Activated B cell treated with CpG ODN at 0.5 μM for 24 hours (primary cell): ENCODE results near the gene MT1H. TPM values are rescaled to one million over a fixed set of nuclear protein-coding genes. Genes with fewer than 3 reads are reported as not detected.
"Not testable (repeated sequence)": the region's sequence is repeated elsewhere in the genome, so short reads cannot be mapped to it uniquely, and the experiment has no call there.

ENCODE experiments used
- ATAC-seq: fragments of 200-7000 bp; cut with Tn5 transposase; one replicate; pipeline ENCODE4 v1.10.0; 2021; ENCODE audit warnings: low read depth, mild to moderate bottlenecking, moderate library complexity
- CTCF ChIA-PET: fragments of 350-600 bp; sonication (Branson Sonifier 250); formaldehyde crosslinking; loops from one replicate; lab custom pipeline; 2021; ENCODE audit warnings: antibody characterized with exemption; lab: Charles Lee
- POLR2A ChIA-PET: fragments of 350-600 bp; sonication (Branson Sonifier 250); formaldehyde crosslinking; loops from one replicate; lab custom pipeline; 2021; ENCODE audit warnings: antibody characterized with exemption; lab: Charles Lee
- DNase-seq: peaks from one replicate; pipeline ENCODE4 v3.0.0; 2022
- H3K27ac Mint-ChIP-seq: one replicate; pipeline ENCODE4 v1.8.0; 2020; ENCODE audit warnings: mixed read lengths
- H3K27me3 Mint-ChIP-seq: one replicate; pipeline ENCODE4 v1.8.0; 2021; ENCODE audit warnings: mixed read lengths
- H3K36me3 Mint-ChIP-seq: one replicate; pipeline ENCODE4 v1.8.0; 2021; ENCODE audit warnings: low read depth, mixed read lengths
- H3K4me1 Mint-ChIP-seq: one replicate; pipeline ENCODE4 v1.8.0; 2021; ENCODE audit warnings: mixed read lengths
- H3K4me3 Mint-ChIP-seq: one replicate; pipeline ENCODE4 v1.8.0; 2020; ENCODE audit warnings: mild to moderate bottlenecking, mixed read lengths
- H3K9me3 Mint-ChIP-seq: one replicate; pipeline ENCODE4 v1.8.0; 2020; ENCODE audit warnings: mixed read lengths
- intact Hi-C: fragments of 100-400 bp; cut with micrococcal nuclease; formaldehyde crosslinking; loops from one replicate; pipeline ENCODE4 v1.15.1; 2024
- total RNA-seq: library from RNA; stranded (reverse); gene quantifications from 2 replicates; pipeline ENCODE4 v1.2.3, GENCODE V29; 2022
- TF ChIP-seq, protein P1 (sequence below): fragments of 200-600 bp; IDR thresholded peaks from one replicate; pipeline ENCODE4 v1.8.0; 2022; ENCODE audit warnings: antibody characterized with exemption, mild to moderate bottlenecking

MT1H gene
- total RNA-seq, 1 donor from 2014 or later, result 1.3 TPM

DNA sequence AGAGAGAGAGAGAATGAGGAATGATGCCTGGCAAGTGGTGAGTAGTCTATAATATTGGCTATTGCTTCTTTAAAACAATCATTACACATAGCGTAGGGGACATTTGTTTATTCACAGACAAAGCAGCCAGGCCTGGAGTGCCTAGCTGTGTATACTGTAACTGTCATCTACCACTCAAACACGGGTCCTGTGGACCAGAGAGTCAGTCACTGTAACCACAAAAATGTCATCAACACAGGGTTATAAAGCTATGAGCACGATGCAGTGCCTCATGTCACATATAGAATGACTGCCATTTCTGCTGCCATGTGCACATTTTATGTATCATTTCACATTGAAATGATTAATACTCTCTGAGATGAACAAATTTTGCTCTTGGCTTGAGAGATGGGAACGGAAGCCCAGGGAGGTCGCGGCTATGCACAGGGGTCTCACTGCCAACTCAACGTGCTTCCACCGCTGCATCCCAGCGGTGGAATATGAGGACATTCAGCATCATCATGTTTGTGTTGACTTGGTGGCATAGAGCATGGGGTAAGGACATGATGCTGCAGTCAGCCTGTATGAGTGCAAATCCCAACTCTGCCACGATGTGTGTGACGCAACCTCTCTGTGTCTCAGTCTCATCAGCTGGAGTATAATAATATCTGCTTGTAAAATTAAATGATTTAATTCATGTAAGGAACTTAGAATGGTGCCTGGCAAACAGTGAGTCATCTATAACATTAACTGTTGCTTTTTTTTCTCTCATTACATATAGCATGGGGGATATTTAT lies 3.3 kb downstream of the MT1H start:
- no peaks in the 10 kb centered on the region for H3K36me3 Mint-ChIP-seq
- TF ChIP-seq, protein P1, sequence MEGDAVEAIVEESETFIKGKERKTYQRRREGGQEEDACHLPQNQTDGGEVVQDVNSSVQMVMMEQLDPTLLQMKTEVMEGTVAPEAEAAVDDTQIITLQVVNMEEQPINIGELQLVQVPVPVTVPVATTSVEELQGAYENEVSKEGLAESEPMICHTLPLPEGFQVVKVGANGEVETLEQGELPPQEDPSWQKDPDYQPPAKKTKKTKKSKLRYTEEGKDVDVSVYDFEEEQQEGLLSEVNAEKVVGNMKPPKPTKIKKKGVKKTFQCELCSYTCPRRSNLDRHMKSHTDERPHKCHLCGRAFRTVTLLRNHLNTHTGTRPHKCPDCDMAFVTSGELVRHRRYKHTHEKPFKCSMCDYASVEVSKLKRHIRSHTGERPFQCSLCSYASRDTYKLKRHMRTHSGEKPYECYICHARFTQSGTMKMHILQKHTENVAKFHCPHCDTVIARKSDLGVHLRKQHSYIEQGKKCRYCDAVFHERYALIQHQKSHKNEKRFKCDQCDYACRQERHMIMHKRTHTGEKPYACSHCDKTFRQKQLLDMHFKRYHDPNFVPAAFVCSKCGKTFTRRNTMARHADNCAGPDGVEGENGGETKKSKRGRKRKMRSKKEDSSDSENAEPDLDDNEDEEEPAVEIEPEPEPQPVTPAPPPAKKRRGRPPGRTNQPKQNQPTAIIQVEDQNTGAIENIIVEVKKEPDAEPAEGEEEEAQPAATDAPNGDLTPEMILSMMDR, result no peak
- no peak for DNase-seq
- peaks cover 66% of the 10 kb centered on the region for H3K27me3 Mint-ChIP-seq
- intact Hi-C loops, result loop anchor here (5.0 kb wide), 1 partner anchor 41 kb away; the partner anchor contains the start of gene MT1M
- POLR2A ChIA-PET, result no interaction called here
- ATAC-seq, result no peak
- no peaks in the 10 kb centered on the region for H3K9me3 Mint-ChIP-seq
- no peak overlapping the region for H3K27ac Mint-ChIP-seq
- CTCF ChIA-PET, result interaction anchor here (1.1 to 1.4 kb wide), 3 partner anchors 29 to 160 kb away, joined by 4 to 11 read pairs (median 4); no protein-coding TSS in a partner anchor
- no peak overlapping the region for H3K4me3 Mint-ChIP-seq
- H3K4me1 Mint-ChIP-seq, result peaks cover 11% of the 10 kb centered on the region

DNA sequence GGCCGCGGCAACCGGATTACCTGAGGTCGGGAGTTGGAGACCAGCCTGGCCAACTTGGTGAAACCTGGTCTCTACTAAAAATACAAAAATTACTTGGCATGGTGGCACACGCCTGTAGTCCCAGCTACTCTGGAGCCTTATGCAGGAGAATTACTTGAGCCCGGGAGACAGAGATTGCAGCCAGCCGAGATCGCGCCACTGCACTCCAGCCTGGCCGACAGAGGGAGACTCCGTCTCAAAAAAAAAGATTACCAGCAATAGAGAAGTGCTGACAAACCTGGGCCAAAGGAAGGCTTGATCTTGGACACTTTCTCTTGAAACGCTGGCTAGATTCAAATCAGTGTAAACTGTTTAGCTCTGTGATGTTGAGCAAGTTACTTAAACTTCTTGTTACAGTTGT lies 4.3 kb downstream of the MT1H start:
- intact Hi-C loops, result loop anchor here (1.0 to 5.0 kb wide), 2 partner anchors 28 to 42 kb away; partner anchors contain the start of gene MT1M
- H3K27me3 Mint-ChIP-seq, result peaks cover 58% of the 10 kb centered on the region
- POLR2A ChIA-PET, result no interaction called here

DNA sequence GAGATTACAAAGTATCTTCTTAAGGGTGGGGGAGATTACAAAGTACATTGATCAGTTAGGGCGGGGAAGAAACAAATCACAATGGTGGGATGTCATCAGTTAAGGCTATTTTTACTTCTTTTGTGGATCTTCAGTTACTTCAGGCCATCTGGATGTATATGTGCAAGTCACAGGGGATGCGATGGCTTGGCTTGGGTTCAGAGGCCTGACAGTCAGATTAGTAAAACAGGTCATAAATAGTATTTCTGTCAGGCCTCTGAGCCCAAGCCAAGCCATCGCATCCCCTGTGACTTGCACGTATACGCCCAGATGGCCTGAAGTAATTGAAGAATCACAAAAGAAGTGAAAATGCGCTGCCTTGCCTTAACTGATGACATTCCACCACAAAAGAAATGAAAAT lies 5.0 kb downstream of the MT1H start:
- H3K4me3 Mint-ChIP-seq, H3K36me3 Mint-ChIP-seq, ATAC-seq, DNase-seq, CTCF ChIA-PET, POLR2A ChIA-PET, H3K9me3 Mint-ChIP-seq, H3K27ac Mint-ChIP-seq: not testable (repeated sequence)
- Mint-ChIP-seq H3K27me3 (peaks cover 52% of the 10 kb centered on the region), H3K4me1 (peaks cover 11% of the 10 kb centered on the region)
- intact Hi-C loops, result loop anchor here (1.0 to 5.0 kb wide), 2 partner anchors 28 to 42 kb away; partner anchors contain the start of gene MT1M

More for the DNA sequence above, 4.3 kb downstream of the MT1H start:
- peaks cover 11% of the 10 kb centered on the region for H3K4me1 Mint-ChIP-seq
- DNase-seq (no peak), ATAC-seq (peak; percentile 61)
- H3K36me3 Mint-ChIP-seq, result no peaks in the 10 kb centered on the region
- H3K9me3 Mint-ChIP-seq, result no peaks in the 10 kb centered on the region
- H3K4me3 Mint-ChIP-seq, result no peak overlapping the region
- CTCF ChIA-PET, result interaction anchor here (1.2 kb wide), 1 partner anchor 28 kb away, joined by 11 read pairs; no protein-coding TSS in a partner anchor
- TF ChIP-seq, protein P1, result no peak
- no peak overlapping the region for H3K27ac Mint-ChIP-seq

DNA sequence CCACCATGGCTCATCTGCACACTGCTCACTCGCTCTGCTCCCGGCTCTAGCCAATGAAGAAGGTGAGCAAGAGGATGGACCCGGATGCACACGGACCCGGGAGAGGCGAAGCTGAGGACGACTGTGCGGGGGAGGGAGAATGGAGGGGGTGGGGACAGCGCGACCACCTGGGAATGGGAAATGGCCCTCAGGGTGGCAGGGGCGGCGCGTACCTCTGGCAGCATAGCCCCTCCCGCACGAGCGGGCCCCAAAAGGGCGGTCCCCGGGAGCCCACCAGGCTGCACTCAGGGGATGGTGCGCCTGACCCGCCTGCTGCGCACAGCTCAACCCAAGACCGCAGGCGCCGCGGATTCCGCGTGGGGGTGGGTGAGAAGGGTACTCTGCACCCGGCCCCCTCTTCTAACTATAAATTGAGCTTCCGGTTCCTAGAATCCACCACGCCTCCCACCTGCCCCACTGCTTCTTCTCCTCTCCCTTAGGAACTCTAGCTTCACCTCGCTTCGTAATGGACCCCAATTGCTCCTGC lies 6.1 kb downstream of the MT1H start:
- Mint-ChIP-seq H3K36me3 (no peaks in the 10 kb centered on the region), H3K9me3 (no peaks in the 10 kb centered on the region), H3K27me3 (peaks cover 41% of the 10 kb centered on the region), H3K4me3 (peak overlapping the region; percentile 20), H3K4me1 (peaks cover 11% of the 10 kb centered on the region), H3K27ac (no peak overlapping the region)
- ChIA-PET POLR2A (interaction anchor here (1.5 kb wide), 1 partner anchor 26 kb away, joined by 3 read pairs; no protein-coding TSS in a partner anchor), CTCF (interaction anchor here (0.6 to 1.2 kb wide), 2 partner anchors 21 to 733 kb away, joined by 4 to 5 read pairs; no protein-coding TSS in a partner anchor)
- intact Hi-C loops, result no loop called here
- DNase-seq, result no peak
- TF ChIP-seq, protein P1, result no peak
- ATAC-seq, result peak; percentile 34

DNA sequence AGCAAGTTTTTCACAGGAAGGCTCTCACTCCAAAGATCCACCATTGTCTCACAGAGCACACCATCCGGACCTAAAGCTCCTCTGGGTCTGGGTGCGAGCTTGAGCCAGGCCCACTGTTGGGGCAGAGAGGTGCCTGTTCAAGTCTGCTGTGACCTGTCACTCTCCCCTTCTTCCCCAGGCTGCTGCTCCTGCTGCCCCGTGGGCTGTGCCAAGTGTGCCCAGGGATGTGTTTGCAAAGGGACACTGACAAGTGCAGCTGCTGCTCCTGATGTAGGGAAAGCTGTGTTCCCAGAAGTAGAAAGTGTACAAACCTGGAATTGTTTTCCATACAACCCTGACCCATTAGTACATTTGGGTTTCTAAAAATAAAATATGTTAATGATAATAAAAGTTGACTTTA lies 7.9 kb downstream of the MT1H start:
- DNase-seq, result no peak
- H3K36me3 Mint-ChIP-seq, result no peaks in the 10 kb centered on the region
- H3K4me1 Mint-ChIP-seq, result peaks cover 19% of the 10 kb centered on the region
- TF ChIP-seq, protein P1, result no peak
- intact Hi-C loops, result no loop called here
- H3K9me3 Mint-ChIP-seq, result no peaks in the 10 kb centered on the region
- no peak overlapping the region for H3K4me3 Mint-ChIP-seq
- CTCF ChIA-PET, result interaction anchor here (1.9 kb wide), 1 partner anchor 25 kb away, joined by 9 read pairs; no protein-coding TSS in a partner anchor
- no peak for ATAC-seq
- POLR2A ChIA-PET, result no interaction called here
- no peak overlapping the region for H3K27ac Mint-ChIP-seq
- H3K27me3 Mint-ChIP-seq, result peaks cover 32% of the 10 kb centered on the region
